GM21381 (cell line): Measurements from ENCODE around the gene MRPS23.

Source experiments
- ATAC-seq: cut with Tn5 transposase; IDR thresholded peaks from one replicate; pipeline ENCODE4 v1.9.1; 2021; ENCODE audit warnings: mild to moderate bottlenecking, moderate library complexity; ENCODE audit not compliant: unreplicated experiment

The MRPS23 gene

GRCh38 chr17:57879437-57880085, 29.7 kb upstream of the MRPS23 start:
- ATAC-seq, result no peak

- ATAC-seq, result no peak
Observed at GRCh38 chr17:57877803-57878377, 28.0 kb upstream of the MRPS23 start.

GRCh38 chr17:57876866-57877237, 27.0 kb upstream of the MRPS23 start:
- ATAC-seq, result no peak

- no peak for ATAC-seq
Observed at GRCh38 chr17:57876023-57876865, 26.4 kb upstream of the MRPS23 start.

- no peak for ATAC-seq
Observed at GRCh38 chr17:57875290-57876022, 25.6 kb upstream of the MRPS23 start.

GRCh38 chr17:57874434-57875289, 24.8 kb upstream of the MRPS23 start:
- no peak for ATAC-seq

- ATAC-seq, result no peak
Observed at GRCh38 chr17:57874058-57874419, 24.2 kb upstream of the MRPS23 start.

- ATAC-seq, result no peak
Observed at GRCh38 chr17:57873261-57874057, 23.6 kb upstream of the MRPS23 start.

GRCh38 chr17:57872536-57872935, 22.7 kb upstream of the MRPS23 start:
- ATAC-seq, result no peak

GRCh38 chr17:57871863-57872262, 22.0 kb upstream of the MRPS23 start:
- ATAC-seq, result no peak

- ATAC-seq, result no peak
Observed at GRCh38 chr17:57871155-57871554, 21.3 kb upstream of the MRPS23 start.

- no peak for ATAC-seq
Observed at GRCh38 chr17:57870283-57870635, 20.4 kb upstream of the MRPS23 start.

GRCh38 chr17:57869617-57870282, 19.9 kb upstream of the MRPS23 start:
- no peak for ATAC-seq

GRCh38 chr17:57868910-57869616, 19.2 kb upstream of the MRPS23 start:
- no peak for ATAC-seq

GRCh38 chr17:57868007-57868909, 18.4 kb upstream of the MRPS23 start:
- ATAC-seq, result peak; percentile 73

- no peak for ATAC-seq
Observed at GRCh38 chr17:57867126-57867525, 17.3 kb upstream of the MRPS23 start.

- ATAC-seq, result no peak
Observed at GRCh38 chr17:57866723-57867122, 16.9 kb upstream of the MRPS23 start.

GRCh38 chr17:57866319-57866718, 16.5 kb upstream of the MRPS23 start:
- ATAC-seq, result no peak
